ENCODE results near the gene EXOC2. TPM values are rescaled to one million over a fixed set of nuclear protein-coding genes. Genes with fewer than 3 reads are reported as not detected.
"Not testable (repeated sequence)": the region's sequence is repeated elsewhere in the genome, so short reads cannot be mapped to it uniquely, and the experiment has no call there.

The EXOC2 gene
- total RNA-seq, 3 donors from 2014 or later (not counting 1 experiment from before 2014, with no cell fraction given), result 22.1 to 30.8 (median 26.5) TPM

GRCh38 chr6:568954-569523, 123.9 kb downstream of the EXOC2 start:
- no peak for ATAC-seq
- Histone ChIP-seq H3K9me3 (ENCODE audit: control insufficient read depth, insufficient read depth, low read length) (no peaks in the 10 kb centered on the region), H3K27ac (ENCODE audit: low read length) (no peak overlapping the region), H3K4me1 (ENCODE audit: control insufficient read depth, insufficient read depth, low read length) (no peaks in the 10 kb centered on the region), H3K27me3 (ENCODE audit: control insufficient read depth, insufficient read depth, low read length) (no peaks in the 10 kb centered on the region), H3K36me3 (ENCODE audit: control insufficient read depth, insufficient read depth, low read length) (peaks cover 36% of the 10 kb centered on the region), H3K4me3 (ENCODE audit: low read length) (no peak overlapping the region)
- intact Hi-C loops (cut with micrococcal nuclease), result no loop called here
- Mint-ChIP-seq H3K9me3 (no peaks in the 10 kb centered on the region), H3K4me3 (no peak overlapping the region), H3K27me3 (ENCODE audit: low read depth in 2 of 2) (no peaks in the 10 kb centered on the region), H3K27ac (no peak overlapping the region), H3K36me3 (peaks cover 15% of the 10 kb centered on the region), H3K4me1 (no peaks in the 10 kb centered on the region)
- DNase-seq, result no peak
- no peak for TF ChIP-seq CTCF (IDR thresholded peaks at IDR 0.05)
- WGBS (ENCODE audit: insufficient coverage), result 86% methylated on average over 5 of the region's 6 CpGs

- Histone ChIP-seq H3K9me3 (ENCODE audit: control insufficient read depth, insufficient read depth, low read length) (no peaks in the 10 kb centered on the region), H3K4me1 (ENCODE audit: control insufficient read depth, insufficient read depth, low read length) (no peaks in the 10 kb centered on the region), H3K27ac (ENCODE audit: low read length) (no peak overlapping the region), H3K4me3 (ENCODE audit: low read length) (no peak overlapping the region), H3K36me3 (ENCODE audit: control insufficient read depth, insufficient read depth, low read length) (peaks cover 41% of the 10 kb centered on the region), H3K27me3 (ENCODE audit: control insufficient read depth, insufficient read depth, low read length) (no peaks in the 10 kb centered on the region)
- WGBS (ENCODE audit: insufficient coverage), result 95% methylated on average over 9 of the region's 9 CpGs
- H3K9me3 Mint-ChIP-seq, result no peaks in the 10 kb centered on the region
- intact Hi-C loops (cut with micrococcal nuclease), result no loop called here
- no peaks in the 10 kb centered on the region for H3K4me1 Mint-ChIP-seq
- no peak for ATAC-seq
- H3K27ac Mint-ChIP-seq, result no peak overlapping the region
- H3K36me3 Mint-ChIP-seq, result peaks cover 15% of the 10 kb centered on the region
- no peaks in the 10 kb centered on the region for H3K27me3 Mint-ChIP-seq (ENCODE audit: low read depth in 2 of 2)
- no peak overlapping the region for H3K4me3 Mint-ChIP-seq
- no peak for DNase-seq
- TF ChIP-seq CTCF (IDR thresholded peaks at IDR 0.05), result no peak
Measured at GRCh38 chr6:568085-568484, 124.9 kb downstream of the EXOC2 start.

- H3K9me3 ChIP-seq (ENCODE audit: control insufficient read depth, insufficient read depth, low read length), result no peaks in the 10 kb centered on the region
- no peaks in the 10 kb centered on the region for H3K27me3 Mint-ChIP-seq (ENCODE audit: low read depth in 2 of 2)
- no peaks in the 10 kb centered on the region for H3K4me1 Mint-ChIP-seq
- H3K4me3 Mint-ChIP-seq, result no peak overlapping the region
- no peaks in the 10 kb centered on the region for H3K9me3 Mint-ChIP-seq
- H3K36me3 Mint-ChIP-seq, result peaks cover 15% of the 10 kb centered on the region
- no peaks in the 10 kb centered on the region for H3K4me1 ChIP-seq (ENCODE audit: control insufficient read depth, insufficient read depth, low read length)
- DNase-seq (no peak), ATAC-seq (no peak)
- H3K36me3 ChIP-seq (ENCODE audit: control insufficient read depth, insufficient read depth, low read length), result peaks cover 33% of the 10 kb centered on the region
- H3K27ac ChIP-seq (ENCODE audit: low read length), result no peak overlapping the region
- intact Hi-C loops (cut with micrococcal nuclease), result no loop called here
- WGBS (ENCODE audit: insufficient coverage), result 96% methylated on average over 13 of the region's 13 CpGs
- no peak overlapping the region for H3K4me3 ChIP-seq (ENCODE audit: low read length)
- no peak overlapping the region for H3K27ac Mint-ChIP-seq
- no peaks in the 10 kb centered on the region for H3K27me3 ChIP-seq (ENCODE audit: control insufficient read depth, insufficient read depth, low read length)
- no peak for TF ChIP-seq CTCF (IDR thresholded peaks at IDR 0.05)
Measured at GRCh38 chr6:563863-564262, 129.1 kb downstream of the EXOC2 start.

- Histone ChIP-seq H3K4me3 (ENCODE audit: low read length) (no peak overlapping the region), H3K4me1 (ENCODE audit: control insufficient read depth, insufficient read depth, low read length) (no peaks in the 10 kb centered on the region), H3K27me3 (ENCODE audit: control insufficient read depth, insufficient read depth, low read length) (no peaks in the 10 kb centered on the region), H3K27ac (ENCODE audit: low read length) (no peak overlapping the region), H3K9me3 (ENCODE audit: control insufficient read depth, insufficient read depth, low read length) (no peaks in the 10 kb centered on the region), H3K36me3 (ENCODE audit: control insufficient read depth, insufficient read depth, low read length) (peaks cover 36% of the 10 kb centered on the region)
- H3K4me1 Mint-ChIP-seq, result no peaks in the 10 kb centered on the region
- no peaks in the 10 kb centered on the region for H3K9me3 Mint-ChIP-seq
- TF ChIP-seq CTCF (IDR thresholded peaks at IDR 0.05), result no peak
- WGBS (ENCODE audit: insufficient coverage), result 80% methylated on average over 13 of the region's 15 CpGs
- H3K4me3 Mint-ChIP-seq, result no peak overlapping the region
- intact Hi-C loops (cut with micrococcal nuclease), result no loop called here
- no peak overlapping the region for H3K27ac Mint-ChIP-seq
- DNase-seq, result peak in 1 of 2 donors; percentile 16
- H3K27me3 Mint-ChIP-seq (ENCODE audit: low read depth in 2 of 2), result no peaks in the 10 kb centered on the region
- peaks cover 7% of the 10 kb centered on the region for H3K36me3 Mint-ChIP-seq
- ATAC-seq, result no peak
Measured at GRCh38 chr6:562052-562676, 130.8 kb downstream of the EXOC2 start.

- H3K27ac Mint-ChIP-seq; H3K27me3 Mint-ChIP-seq (ENCODE audit: low read depth in 2 of 2); H3K27ac ChIP-seq (ENCODE audit: low read length); H3K4me3 ChIP-seq (ENCODE audit: low read length); H3K4me1 Mint-ChIP-seq; H3K9me3 Mint-ChIP-seq; H3K9me3 ChIP-seq (ENCODE audit: control insufficient read depth, insufficient read depth, low read length); DNase-seq; H3K4me1 ChIP-seq (ENCODE audit: control insufficient read depth, insufficient read depth, low read length); ATAC-seq; H3K36me3 Mint-ChIP-seq; H3K27me3 ChIP-seq (ENCODE audit: control insufficient read depth, insufficient read depth, low read length); intact Hi-C loops (cut with micrococcal nuclease); H3K4me3 Mint-ChIP-seq: not testable (repeated sequence)
- peaks cover 38% of the 10 kb centered on the region for H3K36me3 ChIP-seq (ENCODE audit: control insufficient read depth, insufficient read depth, low read length)
- 96% methylated on average over 7 of the region's 7 CpGs for WGBS (ENCODE audit: insufficient coverage)
Measured at GRCh38 chr6:561335-561734, 131.6 kb downstream of the EXOC2 start.

All from natural killer cell (primary cell).